HTERT RPE-1 (cell line): ENCODE measurements around the gene NR2F2.

Experiments used
- in situ Hi-C: fragments of 300-500 bp; cut with MboI; formaldehyde crosslinking; loops from 4 replicates; pipeline ENCODE4 v1.14.3; 2020; ENCODE audit warnings: low sequenced_read_pairs

NR2F2 gene

DNA sequence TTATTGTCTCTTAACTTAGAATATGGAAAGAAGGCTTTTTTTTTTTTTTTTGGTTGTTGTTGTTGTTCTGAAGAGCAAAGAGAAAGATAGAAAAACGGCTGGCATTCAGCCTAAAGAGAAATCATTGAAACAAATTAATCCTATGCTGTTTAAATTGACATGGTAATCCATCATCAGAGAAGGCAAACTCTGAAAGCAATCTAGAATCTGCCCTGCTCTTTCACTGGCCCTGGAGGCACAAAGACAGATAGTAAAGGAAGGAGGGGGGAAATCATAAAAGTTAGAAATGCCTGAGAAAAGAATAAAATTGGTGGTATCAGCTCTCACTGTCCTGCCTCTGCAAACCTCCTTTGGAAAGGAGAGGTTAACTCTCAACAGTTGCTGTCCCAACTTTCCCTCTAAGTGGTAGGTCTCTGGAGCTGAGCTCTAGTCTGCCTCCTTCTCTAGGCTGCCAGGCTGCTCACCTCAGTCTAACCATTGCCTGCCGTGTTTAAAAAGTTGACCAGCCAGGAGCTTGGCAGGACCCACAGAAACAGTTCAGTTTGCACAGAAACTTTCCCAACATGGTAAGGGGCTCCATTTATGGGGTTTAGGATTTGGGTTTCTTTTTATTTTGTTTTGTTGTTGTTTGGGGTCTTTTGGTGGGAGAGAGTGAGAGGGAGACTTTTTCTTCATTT is 13.4 kb upstream of the NR2F2 start:
- in situ Hi-C loops: no loop called here

GRCh38 chr15:96320107-96320506 is 10.4 kb upstream of the NR2F2 start:
- in situ Hi-C loops: no loop called here

GRCh38 chr15:96320703-96321638 is 9.5 kb upstream of the NR2F2 start:
- in situ Hi-C loops: no loop called here

- in situ Hi-C loops: no loop called here
Measured at GRCh38 chr15:96321639-96322535, 8.6 kb upstream of the NR2F2 start.

- in situ Hi-C loops: no loop called here
Measured at GRCh38 chr15:96322536-96323318, 7.8 kb upstream of the NR2F2 start.

- in situ Hi-C loops: no loop called here
Measured at GRCh38 chr15:96323319-96324145, 7.0 kb upstream of the NR2F2 start.

DNA sequence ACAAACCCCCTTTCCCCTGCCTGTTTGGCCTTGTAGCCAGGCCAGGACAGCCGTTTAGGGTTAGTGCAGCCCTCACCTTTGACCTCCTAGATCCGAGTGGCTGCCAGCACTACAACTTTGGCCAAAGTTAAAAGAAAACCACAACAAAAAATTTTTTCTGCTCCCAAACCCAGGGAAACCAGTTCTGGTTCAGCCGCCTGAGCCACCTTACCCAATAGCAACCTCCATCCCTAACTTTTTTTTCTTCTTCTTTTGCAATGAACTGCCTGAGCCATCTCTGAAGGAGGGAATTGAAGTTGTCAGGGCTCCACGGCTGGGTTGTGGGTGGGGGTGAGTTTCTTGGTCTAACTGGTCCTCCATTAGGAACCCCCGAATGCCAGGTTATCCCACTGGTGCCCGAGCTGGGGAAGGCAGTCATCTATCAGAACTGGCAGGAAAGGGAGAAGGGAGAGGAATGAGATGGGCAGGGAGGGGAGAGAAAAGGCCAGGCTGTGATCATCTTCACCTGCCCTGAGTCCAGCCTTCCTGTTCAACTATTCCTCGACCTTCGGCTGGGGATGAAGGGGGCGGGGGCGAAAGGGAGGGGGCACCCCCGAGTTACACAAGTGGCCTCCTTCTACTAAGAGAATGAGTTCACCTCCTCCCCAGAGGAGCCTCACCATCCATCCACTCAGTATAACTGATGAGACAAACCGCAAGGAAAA is 6.2 kb upstream of the NR2F2 start:
- in situ Hi-C loops: no loop called here

- in situ Hi-C loops: no loop called here
Measured at GRCh38 chr15:96324940-96325540, 5.5 kb upstream of the NR2F2 start.

DNA sequence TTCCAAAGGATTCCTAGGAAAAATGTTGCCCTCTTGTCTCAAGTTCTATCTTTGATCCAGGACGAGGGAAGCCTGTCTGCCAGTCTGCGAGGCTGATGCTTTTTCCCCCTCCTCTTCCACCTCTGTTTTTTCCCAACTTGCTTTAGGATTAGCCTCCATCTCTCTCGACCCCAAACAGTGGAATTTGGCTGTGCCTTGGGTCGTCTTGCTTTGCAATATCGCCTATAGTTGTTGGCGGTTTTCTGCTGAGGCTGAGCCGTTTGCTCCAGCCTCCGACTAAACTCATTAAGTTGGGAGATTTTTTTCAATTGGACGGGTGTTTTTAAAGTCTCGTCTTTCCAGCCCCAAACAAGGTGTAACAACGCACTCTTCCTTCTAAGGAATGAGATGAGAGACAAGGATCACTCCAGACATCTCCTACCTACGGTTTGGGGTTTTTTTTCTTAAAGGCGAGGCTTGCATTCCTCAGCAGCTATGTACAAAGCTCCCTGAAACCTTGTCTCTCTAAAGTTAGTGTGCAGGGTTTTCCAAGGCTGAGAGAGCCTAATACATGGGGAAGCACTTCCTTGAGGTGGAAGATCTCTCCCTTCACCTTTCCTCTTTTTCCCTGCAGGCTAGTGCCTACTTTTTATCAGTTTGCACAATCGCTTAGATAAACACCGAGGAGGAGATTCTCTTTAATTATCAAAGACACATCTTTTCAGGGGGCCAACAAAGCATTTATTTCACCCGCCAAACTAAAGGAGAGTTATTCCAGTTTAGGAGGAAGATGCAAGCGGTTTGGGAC is 4.8 kb upstream of the NR2F2 start:
- in situ Hi-C loops: no loop called here

DNA sequence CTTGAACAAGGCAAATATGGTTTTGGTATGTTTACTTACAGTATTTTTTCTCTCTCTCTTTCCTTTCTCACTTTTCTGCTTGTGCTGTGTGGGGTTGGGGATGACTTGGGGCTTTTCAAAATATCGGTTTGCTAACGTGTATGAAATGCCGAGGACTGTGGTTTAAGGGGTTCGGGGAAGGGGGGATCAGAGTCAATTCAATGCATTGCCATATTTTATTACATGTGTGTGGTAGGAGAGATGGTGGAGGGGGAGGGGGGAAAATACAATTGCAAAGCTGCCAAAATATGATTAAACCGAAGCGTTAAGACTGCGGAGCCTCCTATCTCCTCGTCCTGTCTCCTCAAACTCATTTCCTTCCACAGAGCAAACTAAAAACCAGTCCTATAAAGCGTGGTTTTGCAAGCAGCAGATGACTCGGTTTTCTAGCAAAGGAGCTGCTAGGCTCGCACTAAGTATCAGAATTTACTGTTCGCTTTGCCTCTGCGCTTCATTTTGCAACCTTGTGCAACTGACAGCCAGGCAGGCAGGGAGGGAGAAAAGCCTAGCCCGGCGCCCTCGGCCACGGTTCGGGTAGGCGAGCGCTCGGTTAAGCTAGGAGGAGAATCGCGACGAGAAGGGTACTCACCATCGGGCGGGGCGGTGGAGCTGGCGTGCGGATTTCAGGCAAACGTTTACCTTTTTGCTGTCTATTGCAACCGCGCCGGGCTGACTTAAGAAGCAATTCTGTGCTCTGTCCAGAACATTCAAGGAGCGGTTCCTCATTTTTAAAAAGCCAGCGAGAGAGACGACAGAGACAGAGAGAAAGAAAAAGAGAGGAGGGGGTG is 4.0 kb upstream of the NR2F2 start:
- in situ Hi-C loops: no loop called here

DNA sequence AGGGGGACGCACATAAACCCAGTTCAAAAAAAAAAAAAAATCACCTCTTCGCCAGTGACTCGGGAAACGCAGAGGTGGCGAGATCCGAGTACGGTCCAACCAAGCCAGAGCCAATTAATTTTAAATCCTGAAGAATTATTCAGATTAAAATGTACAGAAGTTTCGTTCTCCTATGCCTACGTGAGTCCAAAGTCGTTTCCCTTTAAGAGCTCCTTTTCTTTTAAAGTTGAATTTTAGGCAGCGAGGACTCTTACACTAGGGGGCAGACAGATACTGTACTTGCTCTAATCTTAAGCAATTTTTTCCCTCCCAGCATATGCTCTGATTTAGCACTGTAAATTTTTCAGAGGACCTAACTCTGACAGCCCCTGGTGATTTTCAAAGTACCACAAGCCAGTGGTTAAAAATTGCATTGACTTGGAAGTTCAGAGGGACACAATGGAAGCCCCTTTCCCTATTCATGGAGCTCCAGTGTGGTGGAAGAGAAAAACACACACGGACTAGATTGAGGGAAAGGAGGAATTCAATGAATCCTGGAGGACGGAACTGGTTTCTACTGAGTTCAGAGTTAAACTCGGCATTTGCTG is 3.3 kb upstream of the NR2F2 start:
- in situ Hi-C loops: no loop called here

- in situ Hi-C loops: no loop called here
Measured at GRCh38 chr15:96328181-96328876, 2.2 kb upstream of the NR2F2 start.

GRCh38 chr15:96328877-96329195 is 1.7 kb upstream of the NR2F2 start:
- in situ Hi-C loops: no loop called here

- in situ Hi-C loops: no loop called here
Measured at GRCh38 chr15:96329403-96329981, 1.0 kb upstream of the NR2F2 start.

GRCh38 chr15:96330064-96330449 is 443 bp upstream of the NR2F2 start:
- in situ Hi-C loops: no loop called here
